ENCODE measurements around the gene POC1A.

GRCh38 chr3:52174896-52175295, 20.7 kb upstream of the POC1A start:
- TF ChIP-seq POLR2AphosphoS5 (IDR thresholded peaks at IDR 0.05; ENCODE audit: low read depth, low read length), result no peak
- no peak for TF ChIP-seq CTCF (IDR thresholded peaks at IDR 0.05; ENCODE audit: control extremely low read depth in 1 of 3, insufficient read depth in 1 of 3, low read depth in 1 of 3, low read length in 3 of 3)
- TF ChIP-seq ATF3 (IDR thresholded peaks at IDR 0.05; ENCODE audit: insufficient read depth, low read depth, low read length), result no peak
- TF ChIP-seq RAD21 (IDR thresholded peaks at IDR 0.05 in 1 of 2, conservative IDR thresholded peaks at IDR 0.05 in 1 of 2; ENCODE audit: low read depth in 2 of 2, low read length in 2 of 2), result no peak
- no peak for TF ChIP-seq MAFK (IDR thresholded peaks at IDR 0.05; ENCODE audit: low read depth, low read length)
- TF ChIP-seq RFX5 (IDR thresholded peaks at IDR 0.05; ENCODE audit: borderline replicate concordance, low read depth, low read length), result no peak
- TF ChIP-seq TBP (IDR thresholded peaks at IDR 0.05; ENCODE audit: low read depth, low read length), result no peak
- no peak for TF ChIP-seq MAX (IDR thresholded peaks at IDR 0.05)
- no peak for TF ChIP-seq BRCA1 (IDR thresholded peaks at IDR 0.05; ENCODE audit: low read depth, low read length)
- TF ChIP-seq CEBPB (IDR thresholded peaks at IDR 0.05; ENCODE audit: low read depth, low read length), result no peak
- TF ChIP-seq JUN (IDR thresholded peaks at IDR 0.05; ENCODE audit: low read depth, low read length), result no peak
- no peak for TF ChIP-seq POU5F1 (IDR thresholded peaks at IDR 0.05; ENCODE audit: low read depth, low read length)

Data from H1 (cell line).